Endothelial cell of umbilical vein (primary cell): ENCODE measurements around the gene UBTD2. TPM values are rescaled to one million over a fixed set of nuclear protein-coding genes. Genes with fewer than 3 reads are reported as not detected.
A peak's percentile ranks its signal among the peaks of the same experiment; 100 is the strongest.

Source experiments
- BruUV-seq: library from RNA; stranded (reverse); fragments of 400-500 nt; replicated peaks from 2 replicates; lab custom pipeline; 2021; lab: Mats Ljungman, UMichigan
- CTCF ChIA-PET: fragments of 300-600, 350-600 bp; sonication (Branson Sonifier 250); formaldehyde crosslinking; loops from one replicate; lab custom pipeline; 2021; ENCODE audit warnings: antibody characterized with exemption, inconsistent platforms; lab: Charles Lee
- POLR2A ChIA-PET: fragments of 300-600, 350-600 bp; sonication (Branson Sonifier 250); formaldehyde crosslinking; loops from one replicate; lab custom pipeline; 2021; ENCODE audit warnings: antibody characterized with exemption, inconsistent platforms; lab: Charles Lee
- DNase-seq: peaks from one replicate; pipeline ENCODE4 v3.0.0-alpha.2; 2011; ENCODE audit warnings: low read depth, low spot score
- FAIRE-seq: peaks from 2 replicates; lab custom pipeline; 2011; peaks lifted over from hg19 to GRCh38; lab: Jason Lieb, UNC
- H2AFZ ChIP-seq: 2 replicates; pipeline ENCODE4 v1.6.0; 2012; ENCODE audit warnings: low read depth, low read length, control low read depth, inconsistent platforms
- H3K27ac ChIP-seq: 2 replicates; pipeline ENCODE4 v1.5.1; 2011; ENCODE audit warnings: low read depth, mild to moderate bottlenecking, control low read depth, low read length, moderate library complexity; ENCODE audit not compliant: insufficient read depth
- H3K27me3 ChIP-seq, 2 experiments: 2 replicates each; pipeline versions ENCODE4 v1.6.0 to v1.6.1; 2011; ENCODE audit warnings: low read length in 2 of 2, mixed read lengths in 1 of 2; ENCODE audit not compliant: control insufficient read depth in 2 of 2, insufficient read depth in 2 of 2
- H3K36me3 ChIP-seq, 2 experiments: 2 replicates in 1 of 2; 3 replicates in 1 of 2; pipeline ENCODE4 v1.5.1; 2011; ENCODE audit warnings: low read length in 2 of 2, mild to moderate bottlenecking in 1 of 2, moderate library complexity in 1 of 2; ENCODE audit not compliant: control insufficient read depth in 2 of 2, insufficient read depth in 2 of 2; ENCODE audit errors: extremely low read depth in 1 of 2
- H3K4me1 ChIP-seq: 3 replicates; pipeline ENCODE4 v1.5.1; 2011; ENCODE audit warnings: mild to moderate bottlenecking, low read length; ENCODE audit not compliant: control insufficient read depth, insufficient read depth; ENCODE audit errors: extremely low read depth
- H3K4me2 ChIP-seq: 2 replicates; pipeline ENCODE4 v1.6.1; 2011; ENCODE audit warnings: low read length, control low read depth, mixed read lengths; ENCODE audit not compliant: insufficient read depth
- H3K4me3 ChIP-seq, 3 experiments: fragments of 200-600 bp in 1 of 3; sonication (generic), shearing (Covaris generic) in 1 of 3; replicated peaks in 1 of 3; 2 replicates each; pipeline ENCODE4 v1.5.1; 2011 to 2016; ENCODE audit warnings: control low read depth in 3 of 3, low read length in 3 of 3, mild to moderate bottlenecking in 2 of 3, inconsistent platforms in 1 of 3, low read depth in 1 of 3, moderate library complexity in 1 of 3; ENCODE audit not compliant: insufficient read depth in 1 of 3
- H3K79me2 ChIP-seq: 2 replicates; pipeline ENCODE4 v1.6.0; 2012; ENCODE audit warnings: low read length, inconsistent platforms; ENCODE audit not compliant: control insufficient read depth, insufficient read depth
- H3K9ac ChIP-seq: replicated peaks from 2 replicates; pipeline ENCODE3; 2011; ENCODE audit warnings: low read length, control low read depth; ENCODE audit not compliant: insufficient read depth; ENCODE audit errors: extremely low read depth
- H3K9me1 ChIP-seq: replicated peaks from 3 replicates; pipeline ENCODE4 v1.6.0; 2011; ENCODE audit warnings: mild to moderate bottlenecking, low read length; ENCODE audit not compliant: control insufficient read depth, insufficient read depth; ENCODE audit errors: extremely low read depth
- H3K9me3 ChIP-seq: replicated peaks from 2 replicates; pipeline ENCODE4 v1.5.1; 2012; ENCODE audit warnings: low read length, inconsistent platforms; ENCODE audit not compliant: control insufficient read depth, insufficient read depth
- H4K20me1 ChIP-seq: replicated peaks from 2 replicates; pipeline ENCODE3; 2011; ENCODE audit warnings: mild to moderate bottlenecking, low read length; ENCODE audit not compliant: control insufficient read depth, insufficient read depth; ENCODE audit errors: extremely low read depth
- CTCF ChIP-seq, 2 donors: IDR thresholded peaks; 1 replicate in 1 of 2; 2 replicates in 1 of 2; pipeline ENCODE4 v1.5.1; 2011; ENCODE audit warnings: low read length in 2 of 2, mild to moderate bottlenecking in 2 of 2, moderate library complexity in 2 of 2, control low read depth in 1 of 2, inconsistent platforms in 1 of 2, low read depth in 1 of 2; ENCODE audit not compliant: insufficient read depth in 1 of 2; ENCODE audit errors: extremely low read depth in 1 of 2
- EZH2 ChIP-seq: IDR thresholded peaks from 2 replicates; pipeline ENCODE4 v1.6.1; 2012; ENCODE audit warnings: borderline replicate concordance, low read depth, mild to moderate bottlenecking, moderate library complexity, low read length, inconsistent platforms; ENCODE audit not compliant: severe bottlenecking
- FOS ChIP-seq: IDR thresholded peaks from 2 replicates; pipeline ENCODE4 v1.6.1; 2011; ENCODE audit warnings: mild to moderate bottlenecking, low read length, moderate library complexity, borderline replicate concordance; ENCODE audit not compliant: insufficient read depth
- GATA2 ChIP-seq: IDR thresholded peaks from 2 replicates; pipeline ENCODE4 v1.7.0; 2011; ENCODE audit warnings: low read depth, mild to moderate bottlenecking, moderate library complexity, mixed read lengths, low read length; ENCODE audit not compliant: insufficient read length, insufficient read depth
- JUN ChIP-seq: IDR thresholded peaks from 2 replicates; pipeline ENCODE4 v1.6.1; 2011; ENCODE audit warnings: borderline replicate concordance, low read depth; ENCODE audit not compliant: insufficient read length, insufficient read depth
- MYC ChIP-seq: IDR thresholded peaks from one replicate; pipeline ENCODE4 v1.6.1; 2011; ENCODE audit warnings: mild to moderate bottlenecking, low read depth, low read length
- POLR2A ChIP-seq: IDR thresholded peaks from 2 replicates; pipeline ENCODE4 v1.6.1; 2012; ENCODE audit warnings: low read depth, mild to moderate bottlenecking, control low read depth, low read length
- POLR2AphosphoS5 ChIP-seq: IDR thresholded peaks from 2 replicates; pipeline ENCODE4 v1.6.1; 2012; ENCODE audit warnings: low read depth, mild to moderate bottlenecking, control low read depth, low read length, moderate library complexity; ENCODE audit not compliant: insufficient read depth
- dilution Hi-C: fragments of 300-500 bp; cut with MboI; formaldehyde crosslinking; loops from one replicate; pipeline ENCODE4 v1.15.0; 2019; ENCODE audit warnings: low sequenced_read_pairs; ENCODE audit not compliant: extremely low pct_ligation_motif_present
- intact Hi-C: fragments of 100-400 bp; cut with micrococcal nuclease; formaldehyde crosslinking; loops from one replicate; pipeline ENCODE4 v1.10.0; 2022
- polyA plus RNA-seq, 4 experiments: library from polyadenylated mRNA; depleted of rRNA in 3 of 4; stranded (reverse) in 3 of 4; unstranded in 1 of 4; fragments of >200 nt; gene quantifications; 2 replicates each; pipeline versions ENCODE4 v1.2.1 to v1.2.3, GENCODE V29; 2011 to 2012; ENCODE audit warnings: missing spikeins in 1 of 4
- total RNA-seq: library from RNA; stranded (reverse); gene quantifications from 2 replicates; pipeline ENCODE4 v1.2.3, GENCODE V29; 2021

Gene UBTD2
- total and polyA plus RNA-seq, 2 donors (not counting 3 experiments of a cell fraction or from before 2014, with no cell fraction given) = 10.1 to 22.6 TPM

- no TSS peak for BruUV-seq
- H3K79me2 ChIP-seq = peaks cover 28% of the 10 kb centered on the region
- H3K4me2 ChIP-seq = peak overlapping the region; percentile 92
- no peaks in the 10 kb centered on the region for H3K36me3 ChIP-seq
- no peak for DNase-seq
- no peak overlapping the region for H3K4me3 ChIP-seq
- ChIA-PET CTCF (interaction anchor here (1.3 to 1.9 kb wide), 2 partner anchors 8 to 372 kb away, joined by 4 to 5 read pairs; no protein-coding TSS in a partner anchor), POLR2A (interaction anchor here (0.5 kb wide), 1 partner anchor 97 kb away, joined by 3 read pairs; the partner anchor contains the start of gene STK10)
- intact Hi-C loops (no loop called here), dilution Hi-C loops (no loop called here)
- H3K9ac ChIP-seq = no peak overlapping the region
- H3K27ac ChIP-seq = no peak overlapping the region
- H3K9me3 ChIP-seq = no peaks in the 10 kb centered on the region
- no peaks in the 10 kb centered on the region for H4K20me1 ChIP-seq
- no peak for FAIRE-seq
- peaks cover 21% of the 10 kb centered on the region for H3K4me1 ChIP-seq
- TF ChIP-seq FOS (no peak), JUN (no peak), MYC (no peak), GATA2 (no peak), EZH2 (no peak), CTCF (IDR thresholded peaks at IDR 0.05; ENCODE audit: extremely low read depth in 1 of 2, insufficient read depth in 1 of 2, low read depth in 1 of 2, low read length in 2 of 2) (no peak), POLR2A (no peak), POLR2AphosphoS5 (no peak)
- H2AFZ ChIP-seq = no peak overlapping the region
- H3K9me1 ChIP-seq = no peaks in the 10 kb centered on the region
- no peaks in the 10 kb centered on the region for H3K27me3 ChIP-seq
Measured at GRCh38 chr5:172285226-172286143, 1.9 kb upstream of the UBTD2 start.
